ENCODE results near the gene SMC6. TPM values are rescaled to one million over a fixed set of nuclear protein-coding genes. Genes with fewer than 3 reads are reported as not detected.

Gene SMC6
- total and polyA plus RNA-seq, 10 of the 15 experiments (the other 5 are each of a cell fraction or from before 2014, with no cell fraction given): 12.8 to 63.8 (median 38.8) TPM

DNA sequence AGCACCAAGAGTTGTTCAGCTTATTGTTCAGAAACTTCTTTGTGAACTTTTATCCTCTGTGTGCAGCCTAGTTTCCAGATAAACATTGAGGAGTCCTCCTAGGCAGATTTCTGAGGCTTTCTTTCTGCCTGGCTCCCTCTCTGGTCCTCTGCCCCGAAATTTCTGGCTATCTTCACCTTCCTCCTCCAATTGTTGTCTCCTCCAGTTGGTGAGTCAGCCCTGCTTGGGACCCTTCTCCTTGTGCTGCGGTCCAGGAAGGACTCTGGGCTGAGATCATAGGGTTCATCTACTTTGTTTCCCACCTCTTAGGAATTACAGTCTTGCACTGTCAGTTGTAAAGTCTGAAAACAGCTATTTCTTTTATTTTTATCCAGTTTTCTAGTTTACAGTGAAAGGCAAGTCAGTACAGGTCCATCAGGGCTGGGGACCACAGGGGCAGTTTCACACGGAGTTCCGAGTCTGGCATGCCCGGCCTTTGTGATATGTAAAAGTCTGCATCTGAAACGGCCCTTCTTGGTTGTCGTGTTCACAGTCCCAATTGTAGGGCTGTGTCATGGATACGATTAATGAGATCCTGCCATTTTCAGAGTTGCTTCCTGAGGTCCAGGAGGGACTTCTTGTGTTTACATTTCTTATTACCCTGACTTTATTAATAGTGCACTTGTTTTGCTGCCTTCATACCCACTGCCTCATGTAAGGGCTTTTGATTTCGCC is 100.8 kb downstream of the SMC6 start:
- no TSS peak for BruUV-seq (replicated peaks)
- no peaks in the 10 kb centered on the region for H4K20me1 ChIP-seq (ENCODE audit: control insufficient read depth, insufficient read depth)
- CTCF ChIA-PET: interaction anchor here (0.8 to 24.9 kb wide), 2 partner anchors 14 to 151 kb away, joined by 3 to 604 read pairs; no protein-coding TSS in a partner anchor

More for the DNA sequence above, 100.8 kb downstream of the SMC6 start:
- Histone ChIP-seq H3K4me1 (ENCODE audit: control insufficient read depth, insufficient read depth, low read length) (peaks cover 4% of the 10 kb centered on the region), H2AFZ (ENCODE audit: control insufficient read depth, low read depth, low read length) (no peak overlapping the region), H3K36me3 (ENCODE audit: control insufficient read depth in 2 of 2, insufficient read depth in 2 of 2, low read length in 1 of 2) (no peaks in the 10 kb centered on the region), H3K4me3 (no peak overlapping the region), H3K4me2 (ENCODE audit: control insufficient read depth, insufficient read depth) (no peak overlapping the region), H3K9me3 (replicated peaks; ENCODE audit: control insufficient read depth, insufficient read depth, low read length) (no peaks in the 10 kb centered on the region), H3K79me2 (ENCODE audit: control insufficient read depth, insufficient read depth, low read length) (no peaks in the 10 kb centered on the region), H3K9ac (ENCODE audit: control insufficient read depth, insufficient read depth, low read length) (no peak overlapping the region), H3K27me3 (replicated peaks in 1 of 2; ENCODE audit: control insufficient read depth in 2 of 2, insufficient read depth in 2 of 2, low read length in 1 of 2) (no peaks in the 10 kb centered on the region), H3K27ac (ENCODE audit: control insufficient read depth, insufficient read depth) (no peak overlapping the region)
- ChIA-PET POLR2A (no interaction called here), RAD21 (ENCODE audit: unreplicated experiment) (interaction anchor here (0.6 kb wide), 1 partner anchor 495 kb away, joined by 3 read pairs; no protein-coding TSS in a partner anchor), SMC1A (ENCODE audit: uncharacterized antibody, unreplicated experiment) (interaction anchor here (1.0 kb wide), 1 partner anchor 19 kb away, joined by 4 read pairs; no protein-coding TSS in a partner anchor)
- WGBS (ENCODE audit: insufficient coverage, insufficient replicate concordance, low lambda C conversion rate, missing lambda C conversion rate): 93% methylated on average over 9 of the region's 9 CpGs
- no peak for DNase-seq (ENCODE audit: low read depth, low spot score)
- in situ Hi-C loops (cut with MboI): no loop called here
- intact Hi-C loops (cut with micrococcal nuclease; ENCODE audit: unreplicated experiment): no loop called here
- TF ChIP-seq, protein P1, sequence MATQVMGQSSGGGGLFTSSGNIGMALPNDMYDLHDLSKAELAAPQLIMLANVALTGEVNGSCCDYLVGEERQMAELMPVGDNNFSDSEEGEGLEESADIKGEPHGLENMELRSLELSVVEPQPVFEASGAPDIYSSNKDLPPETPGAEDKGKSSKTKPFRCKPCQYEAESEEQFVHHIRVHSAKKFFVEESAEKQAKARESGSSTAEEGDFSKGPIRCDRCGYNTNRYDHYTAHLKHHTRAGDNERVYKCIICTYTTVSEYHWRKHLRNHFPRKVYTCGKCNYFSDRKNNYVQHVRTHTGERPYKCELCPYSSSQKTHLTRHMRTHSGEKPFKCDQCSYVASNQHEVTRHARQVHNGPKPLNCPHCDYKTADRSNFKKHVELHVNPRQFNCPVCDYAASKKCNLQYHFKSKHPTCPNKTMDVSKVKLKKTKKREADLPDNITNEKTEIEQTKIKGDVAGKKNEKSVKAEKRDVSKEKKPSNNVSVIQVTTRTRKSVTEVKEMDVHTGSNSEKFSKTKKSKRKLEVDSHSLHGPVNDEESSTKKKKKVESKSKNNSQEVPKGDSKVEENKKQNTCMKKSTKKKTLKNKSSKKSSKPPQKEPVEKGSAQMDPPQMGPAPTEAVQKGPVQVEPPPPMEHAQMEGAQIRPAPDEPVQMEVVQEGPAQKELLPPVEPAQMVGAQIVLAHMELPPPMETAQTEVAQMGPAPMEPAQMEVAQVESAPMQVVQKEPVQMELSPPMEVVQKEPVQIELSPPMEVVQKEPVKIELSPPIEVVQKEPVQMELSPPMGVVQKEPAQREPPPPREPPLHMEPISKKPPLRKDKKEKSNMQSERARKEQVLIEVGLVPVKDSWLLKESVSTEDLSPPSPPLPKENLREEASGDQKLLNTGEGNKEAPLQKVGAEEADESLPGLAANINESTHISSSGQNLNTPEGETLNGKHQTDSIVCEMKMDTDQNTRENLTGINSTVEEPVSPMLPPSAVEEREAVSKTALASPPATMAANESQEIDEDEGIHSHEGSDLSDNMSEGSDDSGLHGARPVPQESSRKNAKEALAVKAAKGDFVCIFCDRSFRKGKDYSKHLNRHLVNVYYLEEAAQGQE (IDR thresholded peaks at IDR 0.05; ENCODE audit: low read depth, low read length): no peak
- no peak for TF ChIP-seq JUND (IDR thresholded peaks at IDR 0.05; ENCODE audit: low read depth, low read length)
- TF ChIP-seq BMI1 (IDR thresholded peaks at IDR 0.05; ENCODE audit: borderline replicate concordance): no peak
- TF ChIP-seq CBX3 (IDR thresholded peaks at IDR 0.05; ENCODE audit: borderline replicate concordance, low read depth): no peak
- TF ChIP-seq SRF (IDR thresholded peaks at IDR 0.05; ENCODE audit: low read depth in 2 of 2, low read length in 2 of 2): no peak
- TF ChIP-seq RELA (IDR thresholded peaks at IDR 0.05; ENCODE audit: borderline replicate concordance, partially characterized antibody): no peak
- no peak for TF ChIP-seq ZNF207 (IDR thresholded peaks at IDR 0.05; ENCODE audit: borderline replicate concordance)
- TF ChIP-seq IKZF2 (IDR thresholded peaks at IDR 0.05): no peak
- ATAC-seq: no peak
- FAIRE-seq: no peak
